Activated CD8-positive, alpha-beta memory T cell treated with anti-CD3 and anti-CD28 coated beads, Interleukin-2, amount 50 U/mL, for 48 hours (primary cell): Measurements from ENCODE around the gene TET2.

ENCODE experiments used
- DNase-seq: peaks from one replicate; pipeline ENCODE4 v3.0.0-alpha.2; 2020

The TET2 gene

GRCh38 chr4:105145156-105145902 is 1.3 kb upstream of the TET2 start:
- DNase-seq: no peak

GRCh38 chr4:105145903-105146275 is 787 bp upstream of the TET2 start:
- peak; percentile 75 for DNase-seq

GRCh38 chr4:105147016-105147552 is 408 bp downstream of the TET2 start:
- no peak for DNase-seq

- peak; percentile 62 for DNase-seq
Observed at GRCh38 chr4:105147553-105148161, 981 bp downstream of the TET2 start.

- no peak for DNase-seq
Observed at GRCh38 chr4:105148356-105148755, 1.7 kb downstream of the TET2 start.

GRCh38 chr4:105148776-105149175 is 2.1 kb downstream of the TET2 start:
- no peak for DNase-seq

DNA sequence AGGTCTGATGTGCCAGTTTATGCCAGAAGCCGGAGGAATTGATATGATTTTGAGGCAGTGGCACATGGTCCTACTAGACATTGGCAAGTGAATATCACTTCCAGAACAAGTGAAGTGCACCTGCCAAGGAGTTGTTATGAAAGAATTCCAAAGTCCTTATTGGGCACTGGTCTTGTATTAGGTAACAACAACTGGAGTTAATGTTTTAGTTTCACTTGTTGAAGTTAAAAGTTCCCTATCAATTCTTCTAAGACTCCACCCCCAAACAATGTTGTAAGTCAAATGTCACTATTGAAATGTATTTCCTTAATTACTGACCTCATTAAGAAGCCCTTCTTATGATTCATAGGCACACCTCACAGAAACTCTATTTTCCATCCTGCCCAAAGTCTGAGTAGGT is 3.1 kb downstream of the TET2 start:
- no peak for DNase-seq

GRCh38 chr4:105150503-105150902 is 3.8 kb downstream of the TET2 start:
- no peak for DNase-seq

GRCh38 chr4:105153749-105154148 is 7.1 kb downstream of the TET2 start:
- DNase-seq: no peak

- no peak for DNase-seq
Observed at GRCh38 chr4:105154576-105154975, 7.9 kb downstream of the TET2 start.

- DNase-seq: no peak
Observed at GRCh38 chr4:105155426-105155825, 8.8 kb downstream of the TET2 start.

DNA sequence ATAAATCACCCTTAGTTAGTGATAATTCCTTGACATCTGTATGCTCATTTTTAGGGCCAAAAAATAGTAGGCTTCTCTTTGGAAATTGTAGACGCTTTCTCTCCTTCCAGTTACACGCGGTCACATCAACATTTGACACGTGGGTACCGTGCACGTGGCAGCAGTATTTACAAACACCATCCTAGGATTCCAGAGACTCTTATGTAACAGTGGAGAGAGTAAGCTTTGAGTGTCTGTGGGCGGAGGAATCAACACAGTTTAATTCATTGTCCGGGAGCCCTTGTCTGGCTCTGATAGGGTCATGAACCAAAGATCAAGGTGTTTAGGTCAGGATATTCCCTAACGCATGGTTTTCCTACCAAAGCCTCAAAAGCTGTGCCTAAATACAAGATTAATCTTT is 12.2 kb downstream of the TET2 start:
- no peak for DNase-seq

DNA sequence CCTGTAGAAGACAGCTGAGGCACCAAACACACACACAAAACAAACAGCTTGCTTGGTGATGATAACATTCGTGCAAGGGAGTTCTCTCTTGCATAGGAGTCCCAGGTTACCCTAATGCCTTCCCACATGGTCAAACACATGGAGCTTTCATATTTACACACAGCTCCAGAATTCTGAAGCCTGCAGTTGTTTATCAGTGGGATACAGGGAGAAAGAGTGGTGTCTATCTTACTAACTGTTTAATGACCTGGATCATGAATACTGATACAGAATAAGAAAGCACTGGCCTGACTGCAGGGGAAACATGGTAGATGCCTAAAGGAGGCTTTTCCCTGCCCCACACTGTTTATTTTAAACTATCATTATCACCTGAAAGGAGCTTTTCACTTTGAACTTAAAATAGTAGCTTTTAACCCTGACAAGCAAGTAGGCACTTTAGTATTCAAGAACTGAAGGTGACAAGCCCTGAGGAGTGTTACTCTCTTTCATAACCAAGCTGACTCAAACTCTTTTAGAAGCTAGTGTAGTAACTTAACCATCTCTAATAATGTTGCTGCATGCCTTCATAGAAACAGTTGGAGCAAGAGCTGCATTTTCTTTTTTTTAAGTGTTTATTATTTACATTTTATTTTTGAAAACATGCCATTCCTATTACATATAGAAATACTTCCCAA is 15.6 kb downstream of the TET2 start:
- no peak for DNase-seq

GRCh38 chr4:105164548-105164947 is 17.9 kb downstream of the TET2 start:
- DNase-seq: no peak

GRCh38 chr4:105166066-105166465 is 19.4 kb downstream of the TET2 start:
- no peak for DNase-seq

GRCh38 chr4:105170711-105171110 is 24.0 kb downstream of the TET2 start:
- DNase-seq: no peak

DNA sequence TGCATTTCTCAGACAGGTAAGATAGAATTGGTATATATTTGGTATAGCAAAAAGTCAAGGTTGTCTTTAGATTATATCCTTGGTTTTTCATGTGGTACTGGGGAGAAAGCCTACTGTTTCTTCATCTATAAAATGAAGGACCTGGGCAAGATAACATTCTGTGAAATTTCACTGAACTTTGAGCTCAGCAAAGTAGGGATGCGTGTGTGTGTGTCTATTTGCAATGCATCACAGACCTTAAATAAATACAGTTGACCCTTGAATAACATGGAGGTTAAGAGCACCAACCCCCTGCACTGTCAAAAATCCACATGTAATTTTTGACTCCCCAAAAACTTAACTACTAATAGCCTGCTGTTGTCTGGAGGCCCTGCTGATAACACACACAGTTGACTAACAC is 25.2 kb downstream of the TET2 start:
- DNase-seq: no peak

- no peak for DNase-seq
Observed at GRCh38 chr4:105174098-105174497, 27.4 kb downstream of the TET2 start.

GRCh38 chr4:105179539-105180401 is 33.1 kb downstream of the TET2 start:
- no peak for DNase-seq

- no peak for DNase-seq
Observed at GRCh38 chr4:105181259-105181658, 34.6 kb downstream of the TET2 start.

GRCh38 chr4:105182211-105182610 is 35.5 kb downstream of the TET2 start:
- DNase-seq: no peak

DNA sequence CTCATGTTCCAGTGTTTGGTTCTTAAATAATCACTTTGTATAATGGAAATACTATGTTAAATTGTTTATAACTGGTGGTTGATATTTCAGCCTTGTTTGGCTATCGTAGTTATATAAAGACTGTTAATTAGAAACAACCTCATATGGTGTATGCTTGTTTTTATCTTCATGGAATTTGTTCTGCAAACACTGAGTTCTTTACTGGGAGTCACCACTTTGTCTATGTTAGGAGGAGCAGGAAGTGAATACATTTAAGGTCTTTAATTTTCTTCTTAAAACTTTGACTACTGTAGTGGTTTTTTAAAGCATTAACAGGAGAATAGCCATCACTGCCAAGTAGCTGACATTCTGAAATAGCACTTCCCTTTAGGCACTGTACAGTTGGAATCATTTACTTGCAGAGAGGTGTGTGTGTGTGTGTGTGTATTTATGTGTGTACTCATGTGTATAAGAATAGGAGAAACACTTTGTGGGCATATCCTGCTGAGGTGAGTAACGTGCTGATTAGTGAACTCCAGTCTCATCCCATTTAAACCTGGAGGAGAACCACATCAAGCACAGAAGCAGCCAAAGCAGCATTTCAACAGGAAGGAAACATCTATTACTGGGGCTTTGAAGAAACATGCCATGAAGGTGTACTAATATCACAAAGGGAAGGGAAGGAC is 37.8 kb downstream of the TET2 start:
- no peak for DNase-seq
